Measurements from ENCODE around the gene SMCO2. TPM values are rescaled to one million over a fixed set of nuclear protein-coding genes. Genes with fewer than 3 reads are reported as not detected.

The SMCO2 gene
- total RNA-seq (under 1 TPM; 0.40 to 0.99 TPM), polyA plus RNA-seq (ENCODE audit: insufficient read length in 2 of 2) (1 to 10 TPM; 1.4 to 2.2 TPM)
- long read RNA-seq, donor 1: 0 reads
- long read RNA-seq, donor 2: 0 reads
- long read RNA-seq, donor 3: 0 reads
- long read RNA-seq, donor 4: 0 reads

GRCh38 chr12:27446436-27446835 lies at the start of gene SMCO2:
Gene SMCO2, plus strand, starts transcription at chr12:27446736. Its CDS starts 23,896 bp downstream, at chr12:27470632.
- Histone ChIP-seq H3K36me3 (ENCODE audit: control insufficient read depth, insufficient read depth, low read length) (no peaks in the 10 kb centered on the region), H3K27me3 (ENCODE audit: control insufficient read depth, insufficient read depth, low read length) (no peaks in the 10 kb centered on the region), H3K9me3 (ENCODE audit: control insufficient read depth, insufficient read depth, low read length) (no peaks in the 10 kb centered on the region), H3K27ac (ENCODE audit: low read depth, low read length) (no peak within 1 kb of the TSS), H3K4me1 (ENCODE audit: control insufficient read depth, insufficient read depth, low read length) (no peaks in the 10 kb centered on the region), H3K4me3 (ENCODE audit: low read depth, low read length) (no peak within 1 kb of the TSS)
- DNase-seq (ENCODE audit: low read depth in 4 of 6, low spot score in 6 of 6): no peak
- 96% methylated on average over 3 of the region's 3 CpGs for WGBS (ENCODE audit: insufficient coverage)

- no peak overlapping the region for H3K27ac ChIP-seq (ENCODE audit: low read depth, low read length)
Observed at GRCh38 chr12:27398466-27398865, 48.1 kb upstream of the SMCO2 start.

GRCh38 chr12:27399074-27399473 lies 47.5 kb upstream of the SMCO2 start:
- WGBS (ENCODE audit: insufficient coverage): 95% methylated on average over 2 of the region's 2 CpGs
- Histone ChIP-seq H3K4me1 (ENCODE audit: control insufficient read depth, insufficient read depth, low read length) (no peaks in the 10 kb centered on the region), H3K27ac (ENCODE audit: low read depth, low read length) (no peak overlapping the region), H3K27me3 (ENCODE audit: control insufficient read depth, insufficient read depth, low read length) (no peaks in the 10 kb centered on the region), H3K36me3 (ENCODE audit: control insufficient read depth, insufficient read depth, low read length) (peaks cover 2% of the 10 kb centered on the region), H3K9me3 (ENCODE audit: control insufficient read depth, insufficient read depth, low read length) (no peaks in the 10 kb centered on the region), H3K4me3 (ENCODE audit: low read depth, low read length) (no peak overlapping the region)
- no peak for DNase-seq (ENCODE audit: low read depth in 4 of 6, low spot score in 6 of 6)

More at GRCh38 chr12:27398466-27398865, 48.1 kb upstream of the SMCO2 start:
- H3K9me3 ChIP-seq (ENCODE audit: control insufficient read depth, insufficient read depth, low read length): no peaks in the 10 kb centered on the region
- H3K36me3 ChIP-seq (ENCODE audit: control insufficient read depth, insufficient read depth, low read length): no peaks in the 10 kb centered on the region
- no peak for DNase-seq (ENCODE audit: low read depth in 4 of 6, low spot score in 6 of 6)
- no peaks in the 10 kb centered on the region for H3K4me1 ChIP-seq (ENCODE audit: control insufficient read depth, insufficient read depth, low read length)
- H3K4me3 ChIP-seq (ENCODE audit: low read depth, low read length): no peak overlapping the region
- no CpG with 5 or more reads among the region's 2 CpGs for WGBS (ENCODE audit: insufficient coverage)
- H3K27me3 ChIP-seq (ENCODE audit: control insufficient read depth, insufficient read depth, low read length): no peaks in the 10 kb centered on the region

GRCh38 chr12:27400856-27401354 lies 45.6 kb upstream of the SMCO2 start:
- no peaks in the 10 kb centered on the region for H3K4me1 ChIP-seq (ENCODE audit: control insufficient read depth, insufficient read depth, low read length)
- no peak overlapping the region for H3K27ac ChIP-seq (ENCODE audit: low read depth, low read length)
- 82% methylated on average over 3 of the region's 5 CpGs for WGBS (ENCODE audit: insufficient coverage)
- peaks cover 6% of the 10 kb centered on the region for H3K36me3 ChIP-seq (ENCODE audit: control insufficient read depth, insufficient read depth, low read length)
- no peaks in the 10 kb centered on the region for H3K9me3 ChIP-seq (ENCODE audit: control insufficient read depth, insufficient read depth, low read length)
- no peaks in the 10 kb centered on the region for H3K27me3 ChIP-seq (ENCODE audit: control insufficient read depth, insufficient read depth, low read length)
- no peak for DNase-seq (ENCODE audit: low read depth in 4 of 6, low spot score in 6 of 6)
- no peak overlapping the region for H3K4me3 ChIP-seq (ENCODE audit: low read depth, low read length)

- H3K36me3 ChIP-seq (ENCODE audit: control insufficient read depth, insufficient read depth, low read length): peaks cover 2% of the 10 kb centered on the region
- H3K4me3 ChIP-seq (ENCODE audit: low read depth, low read length): no peak overlapping the region
- no peaks in the 10 kb centered on the region for H3K4me1 ChIP-seq (ENCODE audit: control insufficient read depth, insufficient read depth, low read length)
- no peak overlapping the region for H3K27ac ChIP-seq (ENCODE audit: low read depth, low read length)
- no peaks in the 10 kb centered on the region for H3K9me3 ChIP-seq (ENCODE audit: control insufficient read depth, insufficient read depth, low read length)
- no peaks in the 10 kb centered on the region for H3K27me3 ChIP-seq (ENCODE audit: control insufficient read depth, insufficient read depth, low read length)
- no peak for DNase-seq (ENCODE audit: low read depth in 4 of 6, low spot score in 6 of 6)
Observed at GRCh38 chr12:27412047-27412446, 34.5 kb upstream of the SMCO2 start.

GRCh38 chr12:27422697-27423096 lies 23.8 kb upstream of the SMCO2 start:
- H3K4me1 ChIP-seq (ENCODE audit: control insufficient read depth, insufficient read depth, low read length): no peaks in the 10 kb centered on the region
- no peaks in the 10 kb centered on the region for H3K9me3 ChIP-seq (ENCODE audit: control insufficient read depth, insufficient read depth, low read length)
- H3K36me3 ChIP-seq (ENCODE audit: control insufficient read depth, insufficient read depth, low read length): no peaks in the 10 kb centered on the region
- H3K4me3 ChIP-seq (ENCODE audit: low read depth, low read length): no peak overlapping the region
- no peak for DNase-seq (ENCODE audit: low read depth in 4 of 6, low spot score in 6 of 6)
- 64% methylated on average over 1 of the region's 2 CpGs for WGBS (ENCODE audit: insufficient coverage)
- no peaks in the 10 kb centered on the region for H3K27me3 ChIP-seq (ENCODE audit: control insufficient read depth, insufficient read depth, low read length)
- no peak overlapping the region for H3K27ac ChIP-seq (ENCODE audit: low read depth, low read length)

- Histone ChIP-seq H3K27ac (ENCODE audit: low read depth, low read length) (peak overlapping the region; percentile 10), H3K27me3 (ENCODE audit: control insufficient read depth, insufficient read depth, low read length) (no peaks in the 10 kb centered on the region), H3K9me3 (ENCODE audit: control insufficient read depth, insufficient read depth, low read length) (no peaks in the 10 kb centered on the region), H3K4me3 (ENCODE audit: low read depth, low read length) (no peak overlapping the region), H3K36me3 (ENCODE audit: control insufficient read depth, insufficient read depth, low read length) (no peaks in the 10 kb centered on the region), H3K4me1 (ENCODE audit: control insufficient read depth, insufficient read depth, low read length) (no peaks in the 10 kb centered on the region)
- DNase-seq (ENCODE audit: low read depth in 4 of 6, low spot score in 6 of 6): peak; percentile 13 to 88 (median 36)
- 50% methylated on average over 2 of the region's 4 CpGs for WGBS (ENCODE audit: insufficient coverage)
Observed at GRCh38 chr12:27424631-27425230, 21.8 kb upstream of the SMCO2 start.

GRCh38 chr12:27425306-27425705 lies 21.2 kb upstream of the SMCO2 start:
- H3K27ac ChIP-seq (ENCODE audit: low read depth, low read length): no peak overlapping the region
- H3K4me3 ChIP-seq (ENCODE audit: low read depth, low read length): no peak overlapping the region
- no peaks in the 10 kb centered on the region for H3K36me3 ChIP-seq (ENCODE audit: control insufficient read depth, insufficient read depth, low read length)
- WGBS (ENCODE audit: insufficient coverage): 96% methylated on average over 3 of the region's 5 CpGs
- H3K4me1 ChIP-seq (ENCODE audit: control insufficient read depth, insufficient read depth, low read length): no peaks in the 10 kb centered on the region
- no peaks in the 10 kb centered on the region for H3K9me3 ChIP-seq (ENCODE audit: control insufficient read depth, insufficient read depth, low read length)
- no peak for DNase-seq (ENCODE audit: low read depth in 4 of 6, low spot score in 6 of 6)
- no peaks in the 10 kb centered on the region for H3K27me3 ChIP-seq (ENCODE audit: control insufficient read depth, insufficient read depth, low read length)

GRCh38 chr12:27426743-27427487 lies 19.6 kb upstream of the SMCO2 start:
- H3K4me1 ChIP-seq (ENCODE audit: control insufficient read depth, insufficient read depth, low read length): no peaks in the 10 kb centered on the region
- peak in 1 of 6 donors; percentile 37 for DNase-seq (ENCODE audit: low read depth in 4 of 6, low spot score in 6 of 6)
- no peaks in the 10 kb centered on the region for H3K27me3 ChIP-seq (ENCODE audit: control insufficient read depth, insufficient read depth, low read length)
- H3K27ac ChIP-seq (ENCODE audit: low read depth, low read length): no peak overlapping the region
- WGBS (ENCODE audit: insufficient coverage): 100% methylated on average over 1 of the region's 6 CpGs
- H3K4me3 ChIP-seq (ENCODE audit: low read depth, low read length): no peak overlapping the region
- no peaks in the 10 kb centered on the region for H3K36me3 ChIP-seq (ENCODE audit: control insufficient read depth, insufficient read depth, low read length)
- H3K9me3 ChIP-seq (ENCODE audit: control insufficient read depth, insufficient read depth, low read length): peaks cover 3% of the 10 kb centered on the region

Measured in spinal cord (tissue), 10 donors.